Activated CD4-positive, alpha-beta memory T cell treated with anti-CD3 and anti-CD28 coated beads for 36 hours (primary cell): ENCODE data around the gene ASTL. TPM values are rescaled to one million over a fixed set of nuclear protein-coding genes. Genes with fewer than 3 reads are reported as not detected.

Experiments
- CTCF ChIA-PET: fragments of 350-600 bp; sonication (Branson Sonifier 250); formaldehyde crosslinking; loops from one replicate; lab custom pipeline; 2021; ENCODE audit warnings: antibody characterized with exemption, inconsistent platforms; lab: Charles Lee
- POLR2A ChIA-PET: fragments of 350-600 bp; sonication (Branson Sonifier 250); formaldehyde crosslinking; loops from one replicate; lab custom pipeline; 2021; ENCODE audit warnings: antibody characterized with exemption; lab: Charles Lee
- DNase-seq: peaks from one replicate; pipeline ENCODE4 v3.0.0-alpha.2; 2020
- H3K27ac Mint-ChIP-seq: one replicate; pipeline ENCODE4 v1.8.0; 2021; ENCODE audit warnings: mixed read lengths
- H3K27me3 Mint-ChIP-seq: one replicate; pipeline ENCODE4 v1.8.0; 2021; ENCODE audit warnings: mixed read lengths
- H3K36me3 Mint-ChIP-seq: one replicate; pipeline ENCODE4 v1.8.0; 2021; ENCODE audit warnings: mixed read lengths
- H3K4me1 Mint-ChIP-seq: one replicate; pipeline ENCODE4 v1.8.0; 2021; ENCODE audit warnings: low read depth, mixed read lengths
- H3K4me3 Mint-ChIP-seq: one replicate; pipeline ENCODE4 v1.8.0; 2021; ENCODE audit warnings: mild to moderate bottlenecking, mixed read lengths
- H3K9me3 Mint-ChIP-seq: one replicate; pipeline ENCODE4 v1.8.0; 2021; ENCODE audit warnings: mixed read lengths
- intact Hi-C: fragments of 100-400 bp; cut with micrococcal nuclease; formaldehyde crosslinking; loops from one replicate; pipeline ENCODE4 v1.15.1; 2023
- total RNA-seq, 2 experiments: library from RNA; stranded (reverse); gene quantifications; one replicate each; pipeline ENCODE4 v1.2.3, GENCODE V29; 2021

The ASTL gene
- total RNA-seq, 2 experiments from 2014 or later: 1.8 to 2.4 TPM

DNA sequence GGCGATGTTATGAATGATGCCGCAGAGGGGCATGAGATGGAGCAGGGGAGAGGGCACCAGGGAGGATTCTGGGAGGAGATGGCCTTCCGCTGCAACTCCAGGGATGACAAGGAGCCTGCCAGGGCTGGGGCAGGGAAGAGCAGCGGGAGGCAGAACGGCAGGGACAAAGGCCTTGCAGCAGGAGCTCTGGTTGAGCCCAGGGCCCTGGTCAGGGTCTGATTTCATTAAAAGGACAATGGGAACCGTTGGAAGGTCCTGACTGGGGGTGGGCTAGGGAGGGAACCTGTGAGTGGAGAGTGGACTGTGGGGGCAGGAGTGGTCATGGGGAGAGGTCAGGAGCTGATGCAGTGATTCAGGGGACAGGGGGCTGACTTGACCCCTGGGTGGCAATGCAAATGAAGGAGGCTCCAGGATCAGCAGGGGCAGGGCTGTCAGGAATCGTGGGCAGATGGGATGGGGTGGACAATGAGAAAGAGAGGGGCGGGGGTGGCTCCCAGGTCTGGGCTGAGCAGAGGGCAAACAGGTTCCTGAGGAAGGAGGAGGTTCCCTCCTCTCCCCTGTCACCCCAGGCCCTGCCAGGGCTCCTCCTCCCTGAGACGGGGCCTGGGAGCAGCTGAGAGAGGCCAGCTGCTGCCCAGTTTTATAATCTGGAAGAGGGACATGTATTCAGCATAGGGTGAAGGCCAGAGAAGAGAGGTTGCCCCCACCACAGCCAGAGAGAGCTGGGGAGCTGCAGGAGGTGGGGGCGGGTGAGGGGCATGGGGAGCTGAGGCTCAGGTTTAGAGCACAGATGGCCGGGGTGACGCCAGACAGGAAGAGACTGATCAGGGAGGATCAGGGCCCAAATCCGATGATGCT lies 14.2 kb upstream of the ASTL start:
- POLR2A ChIA-PET: interaction anchor here (1.1 to 11.0 kb wide), 2 partner anchors 10 to 11 kb away, joined by 3 to 173 read pairs; no protein-coding TSS in a partner anchor
- CTCF ChIA-PET: interaction anchor here (1.5 to 2.4 kb wide), 3 partner anchors 13 to 22 kb away, joined by 4 to 11 read pairs (median 6); no protein-coding TSS in a partner anchor
- Mint-ChIP-seq H3K36me3 (peaks cover 3% of the 10 kb centered on the region), H3K4me1 (peaks cover 78% of the 10 kb centered on the region), H3K27me3 (peaks cover 1% of the 10 kb centered on the region), H3K27ac (no peak overlapping the region), H3K4me3 (no peak overlapping the region), H3K9me3 (no peaks in the 10 kb centered on the region)
- DNase-seq: peak; percentile 8
- intact Hi-C loops: no loop called here

GRCh38 chr2:96151595-96152303 lies 13.4 kb upstream of the ASTL start:
- CTCF ChIA-PET: interaction anchor here (1.2 to 2.4 kb wide), 2 partner anchors 9 to 23 kb away, joined by 3 to 11 read pairs; no protein-coding TSS in a partner anchor
- intact Hi-C loops: no loop called here
- peaks cover 78% of the 10 kb centered on the region for H3K4me1 Mint-ChIP-seq
- peaks cover 1% of the 10 kb centered on the region for H3K27me3 Mint-ChIP-seq
- H3K4me3 Mint-ChIP-seq: no peak overlapping the region
- H3K27ac Mint-ChIP-seq: peak overlapping the region; percentile 43
- H3K9me3 Mint-ChIP-seq: no peaks in the 10 kb centered on the region
- DNase-seq: no peak
- POLR2A ChIA-PET: interaction anchor here (0.6 to 11.0 kb wide), 3 partner anchors 9 to 256 kb away, joined by 3 to 173 read pairs (median 4); no protein-coding TSS in a partner anchor
- H3K36me3 Mint-ChIP-seq: peaks cover 3% of the 10 kb centered on the region

- ChIA-PET CTCF (interaction anchor here (1.2 to 2.4 kb wide), 2 partner anchors 9 to 24 kb away, joined by 3 to 11 read pairs; no protein-coding TSS in a partner anchor), POLR2A (interaction anchor here (0.6 to 11.0 kb wide), 4 partner anchors 9 to 257 kb away, joined by 3 to 173 read pairs (median 4); partner anchors contain the start of gene STARD7)
- H3K27ac Mint-ChIP-seq: peak overlapping the region; percentile 64
- DNase-seq: no peak
- H3K9me3 Mint-ChIP-seq: no peaks in the 10 kb centered on the region
- H3K36me3 Mint-ChIP-seq: peaks cover 4% of the 10 kb centered on the region
- peaks cover 1% of the 10 kb centered on the region for H3K27me3 Mint-ChIP-seq
- intact Hi-C loops: no loop called here
- H3K4me1 Mint-ChIP-seq: peaks cover 75% of the 10 kb centered on the region
- H3K4me3 Mint-ChIP-seq: no peak overlapping the region
Measured at GRCh38 chr2:96150791-96151594, 12.7 kb upstream of the ASTL start.

- no peak for DNase-seq
- ChIA-PET POLR2A (interaction anchor here (1.6 to 11.0 kb wide), 2 partner anchors 13 to 58 kb away, joined by 3 to 173 read pairs; partner anchors contain the start of gene STARD7), CTCF (interaction anchor here (0.9 to 2.4 kb wide), 2 partner anchors 24 to 25 kb away, joined by 4 to 11 read pairs; no protein-coding TSS in a partner anchor)
- intact Hi-C loops: no loop called here
- Mint-ChIP-seq H3K4me1 (peaks cover 69% of the 10 kb centered on the region), H3K27ac (peak overlapping the region; percentile 100), H3K27me3 (peaks cover 1% of the 10 kb centered on the region), H3K4me3 (no peak overlapping the region), H3K36me3 (peaks cover 7% of the 10 kb centered on the region), H3K9me3 (no peaks in the 10 kb centered on the region)
Measured at GRCh38 chr2:96150007-96150640, 11.8 kb upstream of the ASTL start.

DNA sequence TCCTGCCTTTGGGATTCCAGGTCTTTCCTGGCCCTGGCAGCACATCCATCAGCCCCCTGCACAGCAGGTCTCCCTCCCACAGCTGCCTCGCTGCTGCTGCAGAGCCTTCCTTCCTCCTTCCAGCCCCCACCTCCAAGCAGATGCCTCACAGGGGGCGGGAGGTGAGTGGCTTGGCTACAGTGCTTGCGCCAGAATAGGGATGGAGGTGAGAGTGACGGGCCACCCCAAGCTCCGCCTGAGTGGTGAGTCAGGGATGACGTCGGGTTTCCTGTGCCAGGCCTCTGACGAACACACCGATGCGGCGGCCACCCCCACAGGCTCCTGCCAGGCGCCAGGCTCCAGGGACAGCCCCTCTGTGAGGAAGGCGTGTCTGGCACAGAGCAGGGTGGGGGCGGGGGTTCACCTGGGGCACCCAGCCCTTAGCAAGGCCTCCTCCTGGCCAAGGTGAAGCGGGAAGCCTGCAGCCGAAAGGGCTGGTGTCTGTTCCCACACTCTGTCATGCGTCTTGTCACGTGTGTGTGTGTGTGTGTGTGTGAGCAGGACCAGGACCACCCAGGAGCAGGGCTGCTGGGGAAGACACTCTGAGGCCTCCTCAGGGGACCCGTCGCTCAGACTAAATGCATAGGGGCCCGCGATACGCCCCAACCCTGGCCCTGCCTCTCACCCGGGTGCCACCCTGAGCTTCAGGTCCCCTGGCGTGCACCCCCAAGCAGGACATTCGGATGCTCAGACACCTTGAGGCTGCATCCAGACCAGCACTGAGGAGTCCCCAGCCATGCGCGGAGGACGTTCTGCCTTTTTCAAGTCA lies 10.3 kb upstream of the ASTL start:
- intact Hi-C loops: loop anchor here (5.0 kb wide), 3 partner anchors 156 to 489 kb away; partner anchors contain the start of genes ANKRD36C and KANSL3
- Mint-ChIP-seq H3K27me3 (peaks cover 4% of the 10 kb centered on the region), H3K4me1 (peaks cover 62% of the 10 kb centered on the region), H3K9me3 (no peaks in the 10 kb centered on the region), H3K4me3 (peak overlapping the region; percentile 85), H3K27ac (peak overlapping the region; percentile 100), H3K36me3 (peaks cover 19% of the 10 kb centered on the region)
- ChIA-PET CTCF (interaction anchor here (1.9 to 13.8 kb wide), 6 partner anchors 10 to 60 kb away, joined by 6 to 474 read pairs (median 20); partner anchors contain the start of genes ASTL and STARD7), POLR2A (interaction anchor here (1.4 to 11.0 kb wide), 5 partner anchors 10 to 60 kb away, joined by 7 to 206 read pairs (median 9); partner anchors contain the start of genes ASTL and STARD7)
- peak; percentile 99 for DNase-seq

GRCh38 chr2:96147593-96148201 lies 9.4 kb upstream of the ASTL start:
- ChIA-PET POLR2A (interaction anchor here (1.4 to 11.0 kb wide), 5 partner anchors 9 to 61 kb away, joined by 7 to 206 read pairs (median 9); partner anchors contain the start of genes ASTL and STARD7), CTCF (interaction anchor here (1.9 to 13.8 kb wide), 6 partner anchors 9 to 61 kb away, joined by 6 to 474 read pairs (median 20); partner anchors contain the start of genes ASTL and STARD7)
- peak; percentile 56 for DNase-seq
- Mint-ChIP-seq H3K9me3 (no peaks in the 10 kb centered on the region), H3K4me3 (peak overlapping the region; percentile 85), H3K4me1 (peaks cover 59% of the 10 kb centered on the region), H3K27me3 (peaks cover 4% of the 10 kb centered on the region), H3K36me3 (peaks cover 28% of the 10 kb centered on the region), H3K27ac (peak overlapping the region; percentile 100)
- intact Hi-C loops: loop anchor here (2.0 to 5.0 kb wide), 5 partner anchors 95 to 490 kb away; partner anchors contain the start of genes ANKRD36C, ARID5A and KANSL3

- DNase-seq: no peak
- Mint-ChIP-seq H3K4me1 (peaks cover 60% of the 10 kb centered on the region), H3K9me3 (no peaks in the 10 kb centered on the region), H3K4me3 (peak overlapping the region; percentile 85), H3K36me3 (peaks cover 35% of the 10 kb centered on the region), H3K27me3 (peaks cover 4% of the 10 kb centered on the region), H3K27ac (peak overlapping the region; percentile 100)
- intact Hi-C loops: loop anchor here (1.0 to 5.0 kb wide), 7 partner anchors 10 to 490 kb away; partner anchors contain the start of genes ANKRD36C, ARID5A and KANSL3
- CTCF ChIA-PET: interaction anchor here (0.6 to 13.8 kb wide), 9 partner anchors 8 to 692 kb away, joined by 3 to 474 read pairs (median 9); partner anchors contain the start of genes ASTL and STARD7
- POLR2A ChIA-PET: interaction anchor here (2.3 to 11.0 kb wide), 4 partner anchors 8 to 27 kb away, joined by 9 to 206 read pairs (median 117); partner anchors contain the start of gene ASTL
Measured at GRCh38 chr2:96146881-96147592, 8.7 kb upstream of the ASTL start.

GRCh38 chr2:96146153-96146880 lies 8.0 kb upstream of the ASTL start:
- Mint-ChIP-seq H3K4me3 (peak overlapping the region; percentile 85), H3K36me3 (peaks cover 38% of the 10 kb centered on the region), H3K9me3 (no peaks in the 10 kb centered on the region), H3K27me3 (peaks cover 4% of the 10 kb centered on the region), H3K27ac (peak overlapping the region; percentile 100), H3K4me1 (peaks cover 63% of the 10 kb centered on the region)
- POLR2A ChIA-PET: interaction anchor here (1.0 to 11.0 kb wide), 7 partner anchors 8 to 121 kb away, joined by 3 to 206 read pairs (median 9); partner anchors contain the start of gene ASTL
- CTCF ChIA-PET: interaction anchor here (0.6 to 13.8 kb wide), 8 partner anchors 8 to 693 kb away, joined by 3 to 474 read pairs (median 12); partner anchors contain the start of gene ASTL
- intact Hi-C loops: loop anchor here (1.0 to 5.0 kb wide), 7 partner anchors 11 to 491 kb away; partner anchors contain the start of genes ANKRD36C, ARID5A and KANSL3
- peak; percentile 96 for DNase-seq
